DOHH2 (cell line): ENCODE measurements around the gene DOCK11.

Experiments used
- H3F3A ChIP-seq: fragments of 200-600 bp; sonication (generic), shearing (Covaris generic); 2 replicates; pipeline ENCODE4 v1.6.0; 2016; ENCODE audit warnings: antibody characterized with exemption, mild to moderate bottlenecking; ENCODE audit not compliant: control insufficient read depth, insufficient read depth
- H3K27ac ChIP-seq: fragments of 200-600 bp; sonication (generic); 2 replicates; pipeline ENCODE4 v1.5.1; 2014; ENCODE audit warnings: low read depth, mild to moderate bottlenecking, low read length, moderate library complexity
- H3K27me3 ChIP-seq: fragments of 200-600 bp; sonication (generic); 2 replicates; pipeline ENCODE4 v1.6.1; 2014; ENCODE audit warnings: mild to moderate bottlenecking, low read length, mixed read lengths; ENCODE audit not compliant: control insufficient read depth
- H3K36me3 ChIP-seq: fragments of 200-600 bp; sonication (generic); 2 replicates; pipeline ENCODE4 v1.6.1; 2014; ENCODE audit warnings: mild to moderate bottlenecking, low read length, moderate library complexity, mixed read lengths; ENCODE audit not compliant: control insufficient read depth
- H3K4me1 ChIP-seq: fragments of 200-600 bp; sonication (generic); 2 replicates; pipeline ENCODE4 v1.6.1; 2014; ENCODE audit warnings: mild to moderate bottlenecking, low read length, mixed read lengths; ENCODE audit not compliant: control insufficient read depth
- H3K4me2 ChIP-seq: fragments of 200-600 bp; sonication (generic); 2 replicates; pipeline ENCODE4 v1.6.0; 2014; ENCODE audit warnings: mild to moderate bottlenecking, low read length, moderate library complexity
- H3K4me3 ChIP-seq: fragments of 200-600 bp; sonication (generic); 2 replicates; pipeline ENCODE4 v1.5.1; 2014; ENCODE audit warnings: mild to moderate bottlenecking, low read length, mixed read lengths
- H3K79me2 ChIP-seq: fragments of 200-600 bp; sonication (generic); 2 replicates; pipeline ENCODE4 v1.6.1; 2014; ENCODE audit warnings: mild to moderate bottlenecking, low read length, mixed read lengths; ENCODE audit not compliant: control insufficient read depth
- H3K9me2 ChIP-seq: fragments of 200-600 bp; sonication (generic); replicated peaks from 2 replicates; pipeline ENCODE4 v1.6.1; 2014; ENCODE audit warnings: mild to moderate bottlenecking, low read length, mixed read lengths; ENCODE audit not compliant: control insufficient read depth
- H3K9me3 ChIP-seq: fragments of 200-600 bp; sonication (generic); 2 replicates; pipeline ENCODE4 v1.6.1; 2014; ENCODE audit warnings: antibody characterized with exemption, low read length, mixed read lengths; ENCODE audit not compliant: control insufficient read depth, insufficient read depth
- H4K20me1 ChIP-seq: fragments of 200-600 bp; sonication (generic); 2 replicates; pipeline ENCODE4 v1.6.0; 2014; ENCODE audit warnings: low read depth, mild to moderate bottlenecking, antibody characterized with exemption, low read length, moderate library complexity; ENCODE audit not compliant: control insufficient read depth, insufficient read depth
- EZH2phosphoT487 ChIP-seq: fragments of 200-600 bp; sonication (generic); IDR thresholded peaks from 2 replicates; pipeline ENCODE4 v1.6.1; 2017; ENCODE audit warnings: borderline replicate concordance, mild to moderate bottlenecking, antibody characterized with exemption, low read length, moderate library complexity, mixed read lengths
- TF ChIP-seq, protein P1 (sequence below): fragments of 200-600 bp; sonication (generic); IDR thresholded peaks from one replicate; pipeline ENCODE4 v1.5.1; 2014; ENCODE audit warnings: antibody characterized with exemption, mild to moderate bottlenecking, low read depth, low read length; ENCODE audit not compliant: poor library complexity, severe bottlenecking

DOCK11 gene

DNA sequence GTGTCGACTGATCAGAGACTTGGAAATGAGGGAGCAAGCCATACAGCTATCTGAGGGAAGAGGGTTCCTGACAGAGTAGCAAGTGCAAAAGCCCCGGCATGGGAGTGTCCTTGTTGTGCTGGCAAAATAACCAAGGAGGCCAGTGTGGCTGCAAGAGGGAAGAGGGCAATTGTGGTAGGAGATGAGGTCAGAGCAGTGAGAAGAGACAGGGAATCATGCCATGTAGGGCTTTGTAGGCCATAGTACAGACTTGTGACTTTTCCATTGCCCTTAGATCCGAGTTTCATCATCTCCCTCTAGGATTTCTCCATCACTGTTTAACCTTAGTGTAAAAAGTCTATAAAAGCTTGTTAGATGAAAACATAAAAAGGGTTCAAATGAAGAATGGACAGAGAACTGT, 76.2 kb downstream of the DOCK11 start:
- no peak overlapping the region for H3K4me2 ChIP-seq
- no peaks in the 10 kb centered on the region for H3K9me3 ChIP-seq
- H3K27ac ChIP-seq = no peak overlapping the region
- H3K4me1 ChIP-seq = no peaks in the 10 kb centered on the region
- no peaks in the 10 kb centered on the region for H3F3A ChIP-seq
- no peaks in the 10 kb centered on the region for H3K79me2 ChIP-seq
- no peaks in the 10 kb centered on the region for H4K20me1 ChIP-seq
- H3K36me3 ChIP-seq = no peaks in the 10 kb centered on the region; the same call in 1 of the 2 replicates
- TF ChIP-seq, protein P1, sequence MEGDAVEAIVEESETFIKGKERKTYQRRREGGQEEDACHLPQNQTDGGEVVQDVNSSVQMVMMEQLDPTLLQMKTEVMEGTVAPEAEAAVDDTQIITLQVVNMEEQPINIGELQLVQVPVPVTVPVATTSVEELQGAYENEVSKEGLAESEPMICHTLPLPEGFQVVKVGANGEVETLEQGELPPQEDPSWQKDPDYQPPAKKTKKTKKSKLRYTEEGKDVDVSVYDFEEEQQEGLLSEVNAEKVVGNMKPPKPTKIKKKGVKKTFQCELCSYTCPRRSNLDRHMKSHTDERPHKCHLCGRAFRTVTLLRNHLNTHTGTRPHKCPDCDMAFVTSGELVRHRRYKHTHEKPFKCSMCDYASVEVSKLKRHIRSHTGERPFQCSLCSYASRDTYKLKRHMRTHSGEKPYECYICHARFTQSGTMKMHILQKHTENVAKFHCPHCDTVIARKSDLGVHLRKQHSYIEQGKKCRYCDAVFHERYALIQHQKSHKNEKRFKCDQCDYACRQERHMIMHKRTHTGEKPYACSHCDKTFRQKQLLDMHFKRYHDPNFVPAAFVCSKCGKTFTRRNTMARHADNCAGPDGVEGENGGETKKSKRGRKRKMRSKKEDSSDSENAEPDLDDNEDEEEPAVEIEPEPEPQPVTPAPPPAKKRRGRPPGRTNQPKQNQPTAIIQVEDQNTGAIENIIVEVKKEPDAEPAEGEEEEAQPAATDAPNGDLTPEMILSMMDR = no peak
- TF ChIP-seq EZH2phosphoT487 = no peak
- H3K27me3 ChIP-seq = no peaks in the 10 kb centered on the region
- no peaks in the 10 kb centered on the region for H3K9me2 ChIP-seq
- no peak overlapping the region for H3K4me3 ChIP-seq

DNA sequence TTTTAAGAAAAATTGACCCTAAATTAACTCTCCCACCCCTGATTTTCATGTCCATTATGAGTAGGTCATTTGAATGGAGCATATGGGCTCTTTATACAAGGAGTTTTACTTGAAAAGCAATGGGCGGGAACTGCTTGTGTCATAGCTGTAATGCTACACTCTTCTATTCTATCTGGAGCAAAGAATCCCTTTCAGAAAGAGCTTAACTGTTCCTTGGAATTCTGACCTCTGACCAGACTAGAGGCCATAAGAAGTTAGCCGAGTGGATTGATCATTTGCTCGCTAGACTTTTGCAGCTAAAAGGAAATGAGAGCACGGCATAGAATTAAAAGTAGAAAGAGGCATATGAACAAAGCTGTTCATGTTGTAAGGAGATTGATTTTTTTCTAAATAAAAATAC, 79.1 kb downstream of the DOCK11 start:
- H3K4me3 ChIP-seq = no peak overlapping the region
- no peaks in the 10 kb centered on the region for H4K20me1 ChIP-seq
- H3K27ac ChIP-seq = no peak overlapping the region
- no peak overlapping the region for H3K4me2 ChIP-seq
- H3K4me1 ChIP-seq = no peaks in the 10 kb centered on the region
- H3F3A ChIP-seq = no peaks in the 10 kb centered on the region
- no peaks in the 10 kb centered on the region for H3K27me3 ChIP-seq
- H3K9me3 ChIP-seq = no peaks in the 10 kb centered on the region
- no peaks in the 10 kb centered on the region for H3K9me2 ChIP-seq
- no peak for TF ChIP-seq EZH2phosphoT487
- TF ChIP-seq, protein P1 = no peak
- H3K79me2 ChIP-seq = no peaks in the 10 kb centered on the region
- no peaks in the 10 kb centered on the region; the same call in 1 of the 2 replicates for H3K36me3 ChIP-seq

DNA sequence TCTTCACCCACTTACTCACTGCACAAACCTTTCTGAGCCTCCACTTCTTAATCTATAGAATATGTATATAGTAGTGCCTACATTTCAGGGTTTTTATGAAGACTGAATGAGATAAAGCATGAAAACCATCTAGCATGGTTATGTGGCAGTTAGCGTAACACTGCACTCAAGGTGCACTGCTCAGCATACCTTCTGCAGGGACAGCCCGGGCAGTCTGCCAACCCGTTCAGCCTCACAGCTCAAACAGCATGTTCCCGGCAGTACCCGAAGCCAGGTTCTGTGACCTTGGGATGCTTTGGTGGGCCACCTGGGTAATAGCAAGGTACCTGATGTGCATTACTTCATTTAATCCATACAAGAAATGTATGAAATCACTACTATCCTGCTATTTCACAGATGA, 81.4 kb downstream of the DOCK11 start:
- no peaks in the 10 kb centered on the region for H3F3A ChIP-seq
- no peaks in the 10 kb centered on the region for H3K79me2 ChIP-seq
- TF ChIP-seq, protein P1 = no peak
- no peak for TF ChIP-seq EZH2phosphoT487
- no peaks in the 10 kb centered on the region for H3K9me2 ChIP-seq
- no peak overlapping the region for H3K27ac ChIP-seq
- no peaks in the 10 kb centered on the region for H3K4me1 ChIP-seq
- no peaks in the 10 kb centered on the region; the same call in 1 of the 2 replicates for H3K36me3 ChIP-seq
- H3K9me3 ChIP-seq = no peaks in the 10 kb centered on the region
- H4K20me1 ChIP-seq = no peaks in the 10 kb centered on the region
- H3K27me3 ChIP-seq = no peaks in the 10 kb centered on the region
- no peak overlapping the region for H3K4me3 ChIP-seq
- no peak overlapping the region for H3K4me2 ChIP-seq
